Measurements from ENCODE around the gene DUT. TPM values are rescaled to one million over a fixed set of nuclear protein-coding genes. Genes with fewer than 3 reads are reported as not detected.

The DUT gene
- total RNA-seq (2014; rRNA removed; shearing (Covaris generic); ENCODE audit: low replicate concordance): 147 and 155 TPM in 2 replicates

DNA sequence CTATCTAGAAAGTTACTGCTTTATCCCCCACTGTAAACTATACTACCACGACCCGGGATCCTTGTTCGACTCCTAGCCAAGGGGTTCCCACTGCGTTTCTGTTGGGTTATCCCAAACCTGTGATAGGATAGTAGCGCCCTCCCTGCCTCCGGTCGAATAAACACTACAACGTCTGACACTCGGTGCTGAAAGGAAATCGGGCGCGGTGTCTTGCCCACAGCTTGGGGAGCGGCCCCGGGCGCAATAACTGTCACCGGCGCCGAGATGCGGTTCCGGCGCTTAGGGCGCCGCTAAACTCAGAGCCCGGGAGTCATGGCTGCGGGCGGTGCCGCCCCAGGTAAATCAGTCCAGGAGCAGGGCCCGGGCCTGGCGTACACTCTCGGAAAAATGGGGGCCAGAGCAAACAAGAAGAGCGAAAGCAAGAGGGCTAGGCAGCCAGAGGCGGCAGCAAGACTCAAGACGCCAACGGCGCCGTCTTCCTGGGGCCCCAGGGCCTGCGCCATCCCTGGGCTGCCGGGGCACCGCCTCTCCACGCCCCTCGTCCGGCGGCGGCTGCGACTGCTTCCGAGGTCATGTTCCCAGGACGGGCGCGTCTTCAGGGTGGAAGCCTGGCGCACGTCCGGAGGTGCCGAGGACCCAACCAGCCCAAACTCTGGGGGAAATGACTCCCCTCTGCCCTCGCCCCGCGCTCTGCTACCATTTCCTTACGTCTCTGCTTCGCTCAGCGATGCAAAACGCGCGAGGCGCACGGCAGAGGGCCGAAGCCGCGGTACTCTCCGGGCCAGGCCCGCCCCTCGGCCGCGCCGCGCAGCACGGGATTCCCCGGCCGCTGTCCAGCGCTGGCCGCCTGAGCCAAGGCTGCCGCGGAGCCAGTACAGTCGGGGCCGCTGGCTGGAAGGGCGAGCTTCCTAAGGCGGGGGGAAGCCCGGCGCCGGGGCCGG lies at the start of gene DUT:
Gene DUT, plus strand, starts transcription at position 575 of the 941 bp plus-strand sequence. Its CDS starts 87 bp downstream, at position 662.
- H4K20me1 ChIP-seq (ENCODE audit: insufficient read depth, low read depth, low read length): no peaks in the 10 kb centered on the region
- H3K36me3 ChIP-seq (ENCODE audit: insufficient read depth, low read length): peaks cover 32% of the 10 kb centered on the region
- H3K4me1 ChIP-seq (ENCODE audit: low read length): peaks cover 60% of the 10 kb centered on the region

GRCh38 chr15:48281674-48282073 lies 49.6 kb upstream of the DUT start:
- no peak overlapping the region for H3K27ac ChIP-seq (ENCODE audit: low read length)
- H3K9me2 ChIP-seq (replicated peaks; ENCODE audit: insufficient read depth, low read length): no peaks in the 10 kb centered on the region
- no peaks in the 10 kb centered on the region for H3K36me3 ChIP-seq (ENCODE audit: insufficient read depth, low read length)
- no peak overlapping the region for H3K4me2 ChIP-seq (ENCODE audit: low read depth, low read length, poor library complexity, severe bottlenecking)
- no peaks in the 10 kb centered on the region for H3K79me2 ChIP-seq (ENCODE audit: low read length)
- DNase-seq: no peak
- H2AFZ ChIP-seq (ENCODE audit: low read length): no peak overlapping the region
- H3K4me1 ChIP-seq (ENCODE audit: low read length): peaks cover 4% of the 10 kb centered on the region
- H3K9me3 ChIP-seq (ENCODE audit: low read length): no peaks in the 10 kb centered on the region
- no peaks in the 10 kb centered on the region for H3K27me3 ChIP-seq (ENCODE audit: low read length)
- no peak overlapping the region for H3K9ac ChIP-seq (ENCODE audit: low read length)
- H4K20me1 ChIP-seq (ENCODE audit: insufficient read depth, low read depth, low read length): no peaks in the 10 kb centered on the region
- no peak overlapping the region for H3K4me3 ChIP-seq (ENCODE audit: low read length)

More for the DNA sequence above, at the start of gene DUT:
- Histone ChIP-seq H3K79me2 (ENCODE audit: low read length) (peaks cover 55% of the 10 kb centered on the region), H3K4me3 (ENCODE audit: low read length) (peak within 1 kb of the TSS; percentile 71), H3K4me2 (ENCODE audit: low read depth, low read length, poor library complexity, severe bottlenecking) (peak within 1 kb of the TSS; percentile 94), H3K27me3 (ENCODE audit: low read length) (no peaks in the 10 kb centered on the region), H2AFZ (ENCODE audit: low read length) (peak within 1 kb of the TSS; percentile 89), H3K9me2 (replicated peaks; ENCODE audit: insufficient read depth, low read length) (no peaks in the 10 kb centered on the region), H3K9ac (ENCODE audit: low read length) (peak within 1 kb of the TSS; percentile 87), H3K9me3 (ENCODE audit: low read length) (no peaks in the 10 kb centered on the region), H3K27ac (ENCODE audit: low read length) (peak within 1 kb of the TSS; percentile 75)
- DNase-seq: peak; percentile 91

DNA sequence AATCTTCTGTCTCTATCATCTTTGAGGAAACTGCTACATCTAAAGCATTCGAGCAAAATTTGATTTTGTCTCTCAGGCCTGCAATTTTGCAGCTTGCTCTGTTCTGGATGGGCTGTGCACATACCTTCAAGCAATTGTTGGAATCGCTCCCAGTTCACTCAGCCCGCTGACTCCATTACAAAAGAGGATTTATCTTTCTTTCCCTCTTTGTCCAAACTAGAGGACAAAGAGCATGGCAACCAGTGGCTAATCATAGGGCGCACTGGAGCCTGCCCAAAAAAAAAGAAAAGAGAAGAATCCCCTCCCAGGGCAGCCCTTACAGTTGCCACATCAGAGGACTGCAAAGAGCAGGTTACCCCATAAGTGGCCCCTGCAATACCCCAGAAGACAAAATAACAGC lies 49.0 kb upstream of the DUT start:
- Histone ChIP-seq H3K27me3 (ENCODE audit: low read length) (no peaks in the 10 kb centered on the region), H2AFZ (ENCODE audit: low read length) (no peak overlapping the region), H3K36me3 (ENCODE audit: insufficient read depth, low read length) (no peaks in the 10 kb centered on the region), H3K9me2 (replicated peaks; ENCODE audit: insufficient read depth, low read length) (no peaks in the 10 kb centered on the region), H3K4me1 (ENCODE audit: low read length) (peaks cover 4% of the 10 kb centered on the region), H3K9ac (ENCODE audit: low read length) (no peak overlapping the region), H3K4me2 (ENCODE audit: low read depth, low read length, poor library complexity, severe bottlenecking) (no peak overlapping the region), H4K20me1 (ENCODE audit: insufficient read depth, low read depth, low read length) (no peaks in the 10 kb centered on the region), H3K4me3 (ENCODE audit: low read length) (no peak overlapping the region), H3K27ac (ENCODE audit: low read length) (no peak overlapping the region), H3K79me2 (ENCODE audit: low read length) (no peaks in the 10 kb centered on the region), H3K9me3 (ENCODE audit: low read length) (no peaks in the 10 kb centered on the region)
- no peak for DNase-seq

GRCh38 chr15:48283396-48284145 lies 47.7 kb upstream of the DUT start:
- Histone ChIP-seq H3K27me3 (ENCODE audit: low read length) (no peaks in the 10 kb centered on the region), H3K4me3 (ENCODE audit: low read length) (no peak overlapping the region), H4K20me1 (ENCODE audit: insufficient read depth, low read depth, low read length) (no peaks in the 10 kb centered on the region), H3K27ac (ENCODE audit: low read length) (no peak overlapping the region), H3K4me1 (ENCODE audit: low read length) (peaks cover 4% of the 10 kb centered on the region), H2AFZ (ENCODE audit: low read length) (no peak overlapping the region), H3K9me3 (ENCODE audit: low read length) (no peaks in the 10 kb centered on the region), H3K9me2 (replicated peaks; ENCODE audit: insufficient read depth, low read length) (no peaks in the 10 kb centered on the region), H3K4me2 (ENCODE audit: low read depth, low read length, poor library complexity, severe bottlenecking) (no peak overlapping the region), H3K9ac (ENCODE audit: low read length) (no peak overlapping the region), H3K79me2 (ENCODE audit: low read length) (no peaks in the 10 kb centered on the region), H3K36me3 (ENCODE audit: insufficient read depth, low read length) (no peaks in the 10 kb centered on the region)
- DNase-seq: no peak

DNA sequence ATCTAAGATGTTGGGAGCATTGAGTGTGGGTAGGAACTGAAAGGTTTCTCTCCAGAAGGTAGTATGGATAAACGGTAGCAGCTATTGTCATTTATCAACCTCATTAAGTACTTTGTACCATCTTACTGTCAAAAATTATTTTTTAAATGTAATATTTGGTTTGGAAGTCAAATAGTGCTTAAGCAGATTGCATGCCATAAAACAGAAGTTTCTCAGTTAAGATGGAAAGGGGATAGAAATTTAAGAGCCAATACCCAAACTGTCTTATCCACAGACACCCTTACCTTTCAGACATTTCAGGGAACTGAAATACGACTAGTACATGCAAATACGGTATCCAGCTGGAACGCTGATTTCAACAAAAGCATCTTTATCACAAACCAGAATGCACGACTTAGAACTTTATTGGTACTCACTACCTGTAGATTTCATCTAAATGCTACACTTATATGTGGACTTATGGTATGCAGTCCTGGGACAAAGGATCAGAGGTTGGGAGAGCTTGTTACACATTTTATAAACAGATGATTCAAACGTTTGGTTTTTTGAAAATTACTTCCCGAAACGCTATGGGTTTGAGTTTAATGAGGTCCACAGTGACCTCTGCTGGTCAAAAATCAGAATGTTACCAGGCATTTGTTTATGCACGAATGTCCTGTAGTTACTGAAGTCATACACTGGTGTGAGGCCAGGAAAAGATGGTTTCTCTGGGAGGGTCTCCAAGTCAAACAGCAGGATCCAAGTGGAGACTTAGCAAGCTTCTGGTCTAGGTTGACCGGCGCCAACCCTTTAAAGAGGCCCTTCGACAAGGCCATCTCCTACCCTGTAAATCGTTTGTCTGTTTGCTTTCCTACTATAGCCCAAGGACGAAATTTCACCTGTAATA lies 45.7 kb upstream of the DUT start:
- Histone ChIP-seq H3K4me3 (ENCODE audit: low read length) (0 out of 2 replicates have a peak overlapping the region, but pooled peaks have one; percentile 11), H3K4me2 (ENCODE audit: low read depth, low read length, poor library complexity, severe bottlenecking) (peak overlapping the region; percentile 45), H3K9me2 (replicated peaks; ENCODE audit: insufficient read depth, low read length) (no peaks in the 10 kb centered on the region), H3K9me3 (ENCODE audit: low read length) (no peaks in the 10 kb centered on the region), H3K79me2 (ENCODE audit: low read length) (no peaks in the 10 kb centered on the region), H3K36me3 (ENCODE audit: insufficient read depth, low read length) (no peaks in the 10 kb centered on the region), H3K4me1 (ENCODE audit: low read length) (peaks cover 4% of the 10 kb centered on the region), H4K20me1 (ENCODE audit: insufficient read depth, low read depth, low read length) (no peaks in the 10 kb centered on the region), H3K27ac (ENCODE audit: low read length) (no peak overlapping the region), H3K9ac (ENCODE audit: low read length) (peak overlapping the region; percentile 16; the same call in 1 of the 2 replicates), H2AFZ (ENCODE audit: low read length) (peak overlapping the region; percentile 84; the same call in 1 of the 2 replicates), H3K27me3 (ENCODE audit: low read length) (no peaks in the 10 kb centered on the region)
- peak; percentile 85 for DNase-seq

GRCh38 chr15:48289628-48290027 lies 41.6 kb upstream of the DUT start:
- H3K36me3 ChIP-seq (ENCODE audit: insufficient read depth, low read length): no peaks in the 10 kb centered on the region
- H3K9ac ChIP-seq (ENCODE audit: low read length): no peak overlapping the region
- H3K27me3 ChIP-seq (ENCODE audit: low read length): no peaks in the 10 kb centered on the region
- H3K4me3 ChIP-seq (ENCODE audit: low read length): no peak overlapping the region
- DNase-seq: no peak
- no peak overlapping the region for H3K4me2 ChIP-seq (ENCODE audit: low read depth, low read length, poor library complexity, severe bottlenecking)
- no peak overlapping the region for H2AFZ ChIP-seq (ENCODE audit: low read length)
- H4K20me1 ChIP-seq (ENCODE audit: insufficient read depth, low read depth, low read length): no peaks in the 10 kb centered on the region
- H3K27ac ChIP-seq (ENCODE audit: low read length): no peak overlapping the region
- no peaks in the 10 kb centered on the region for H3K9me3 ChIP-seq (ENCODE audit: low read length)
- no peaks in the 10 kb centered on the region for H3K79me2 ChIP-seq (ENCODE audit: low read length)
- peaks cover 4% of the 10 kb centered on the region for H3K4me1 ChIP-seq (ENCODE audit: low read length)
- no peaks in the 10 kb centered on the region for H3K9me2 ChIP-seq (replicated peaks; ENCODE audit: insufficient read depth, low read length)

GRCh38 chr15:48292458-48292857 lies 38.8 kb upstream of the DUT start:
- Histone ChIP-seq H4K20me1 (ENCODE audit: insufficient read depth, low read depth, low read length) (no peaks in the 10 kb centered on the region), H3K27me3 (ENCODE audit: low read length) (no peaks in the 10 kb centered on the region), H3K9ac (ENCODE audit: low read length) (no peak overlapping the region), H3K9me3 (ENCODE audit: low read length) (no peaks in the 10 kb centered on the region), H3K4me1 (ENCODE audit: low read length) (no peaks in the 10 kb centered on the region), H3K4me2 (ENCODE audit: low read depth, low read length, poor library complexity, severe bottlenecking) (no peak overlapping the region), H3K9me2 (replicated peaks; ENCODE audit: insufficient read depth, low read length) (no peaks in the 10 kb centered on the region), H3K27ac (ENCODE audit: low read length) (no peak overlapping the region), H3K4me3 (ENCODE audit: low read length) (no peak overlapping the region), H2AFZ (ENCODE audit: low read length) (no peak overlapping the region), H3K36me3 (ENCODE audit: insufficient read depth, low read length) (no peaks in the 10 kb centered on the region), H3K79me2 (ENCODE audit: low read length) (no peaks in the 10 kb centered on the region)
- no peak for DNase-seq

All from Karpas-422 (cell line).